GM13976 (cell line): Measurements from ENCODE around the gene RPL35A.

ENCODE experiments used
- DNase-seq: peaks from one replicate; pipeline ENCODE4 v3.0.0; 2012; ENCODE audit warnings: low spot score
- in situ Hi-C: fragments of 300-500 bp; cut with MboI; formaldehyde crosslinking; loops from one replicate; pipeline ENCODE4 v1.12.0; 2022; ENCODE audit warnings: low sequenced_read_pairs, mixed read lengths, inconsistent platforms; ENCODE audit not compliant: unreplicated experiment
- TF ChIP-seq, protein P1 (sequence below): IDR thresholded peaks from 2 replicates; pipeline ENCODE4 v1.5.1; 2012; ENCODE audit warnings: borderline replicate concordance, mild to moderate bottlenecking; ENCODE audit not compliant: insufficient read depth; ENCODE audit errors: extremely low read depth, missing control alignments, control extremely low read depth

Gene RPL35A

DNA sequence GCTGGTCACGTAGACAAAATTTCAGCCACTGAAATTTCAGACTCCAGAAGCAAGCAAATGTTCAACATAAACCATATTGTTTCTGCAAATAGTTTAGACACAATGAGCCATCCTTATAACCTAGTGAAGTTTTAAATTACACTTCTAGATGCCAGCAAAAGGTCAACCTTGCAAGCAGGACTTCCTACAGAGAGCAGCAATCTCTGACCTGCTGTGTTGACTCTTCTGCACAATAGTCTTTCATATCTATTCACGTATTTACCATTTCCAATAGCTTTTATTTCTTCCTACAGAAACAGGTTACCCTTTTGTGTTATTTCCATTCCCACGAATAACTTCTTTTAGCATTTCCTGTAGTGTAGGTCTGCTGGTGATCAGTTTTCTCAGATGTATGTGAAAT, 20.6 kb downstream of the RPL35A start:
- in situ Hi-C loops: no loop called here
- no peak for DNase-seq
- TF ChIP-seq, protein P1, sequence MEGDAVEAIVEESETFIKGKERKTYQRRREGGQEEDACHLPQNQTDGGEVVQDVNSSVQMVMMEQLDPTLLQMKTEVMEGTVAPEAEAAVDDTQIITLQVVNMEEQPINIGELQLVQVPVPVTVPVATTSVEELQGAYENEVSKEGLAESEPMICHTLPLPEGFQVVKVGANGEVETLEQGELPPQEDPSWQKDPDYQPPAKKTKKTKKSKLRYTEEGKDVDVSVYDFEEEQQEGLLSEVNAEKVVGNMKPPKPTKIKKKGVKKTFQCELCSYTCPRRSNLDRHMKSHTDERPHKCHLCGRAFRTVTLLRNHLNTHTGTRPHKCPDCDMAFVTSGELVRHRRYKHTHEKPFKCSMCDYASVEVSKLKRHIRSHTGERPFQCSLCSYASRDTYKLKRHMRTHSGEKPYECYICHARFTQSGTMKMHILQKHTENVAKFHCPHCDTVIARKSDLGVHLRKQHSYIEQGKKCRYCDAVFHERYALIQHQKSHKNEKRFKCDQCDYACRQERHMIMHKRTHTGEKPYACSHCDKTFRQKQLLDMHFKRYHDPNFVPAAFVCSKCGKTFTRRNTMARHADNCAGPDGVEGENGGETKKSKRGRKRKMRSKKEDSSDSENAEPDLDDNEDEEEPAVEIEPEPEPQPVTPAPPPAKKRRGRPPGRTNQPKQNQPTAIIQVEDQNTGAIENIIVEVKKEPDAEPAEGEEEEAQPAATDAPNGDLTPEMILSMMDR: no peak

DNA sequence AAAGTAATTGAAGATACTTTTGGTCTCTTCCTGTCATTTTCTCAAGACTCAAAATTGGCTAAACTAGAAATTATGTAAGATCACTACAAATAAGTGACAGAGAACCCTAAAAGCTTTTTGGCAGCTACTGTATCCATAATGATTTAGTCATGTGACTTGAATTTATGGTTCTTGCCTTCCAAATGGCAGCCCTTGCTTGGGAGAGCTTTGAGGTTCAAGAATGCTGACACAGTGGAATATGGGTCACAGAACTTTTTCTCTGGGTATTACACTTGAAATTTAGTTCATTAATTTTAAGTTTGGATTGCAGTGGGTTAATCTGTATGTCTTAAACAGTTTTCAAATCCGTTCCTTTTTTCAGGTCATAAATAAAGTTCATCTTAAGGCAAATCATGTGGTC, 24.0 kb downstream of the RPL35A start:
- in situ Hi-C loops: no loop called here
- DNase-seq: no peak
- TF ChIP-seq, protein P1: no peak

DNA sequence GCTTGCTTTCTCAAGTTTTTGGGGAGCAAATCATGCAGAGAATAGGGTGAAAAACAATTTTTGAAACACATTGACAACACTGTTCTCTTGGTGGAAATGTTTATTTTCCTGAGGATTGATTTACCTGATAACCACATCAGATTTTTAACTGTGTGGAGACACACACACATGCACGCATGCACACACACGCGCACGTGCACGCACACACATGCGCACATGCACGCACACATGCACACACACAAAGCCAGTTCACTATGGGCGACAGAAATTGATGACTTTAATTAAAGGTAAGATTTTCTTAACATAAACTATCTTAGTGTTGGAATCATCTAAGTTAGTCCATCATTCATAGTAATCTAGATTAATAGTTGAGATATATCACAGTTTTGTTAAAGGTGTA, 25.3 kb downstream of the RPL35A start:
- TF ChIP-seq, protein P1: no peak
- in situ Hi-C loops: no loop called here
- no peak for DNase-seq

DNA sequence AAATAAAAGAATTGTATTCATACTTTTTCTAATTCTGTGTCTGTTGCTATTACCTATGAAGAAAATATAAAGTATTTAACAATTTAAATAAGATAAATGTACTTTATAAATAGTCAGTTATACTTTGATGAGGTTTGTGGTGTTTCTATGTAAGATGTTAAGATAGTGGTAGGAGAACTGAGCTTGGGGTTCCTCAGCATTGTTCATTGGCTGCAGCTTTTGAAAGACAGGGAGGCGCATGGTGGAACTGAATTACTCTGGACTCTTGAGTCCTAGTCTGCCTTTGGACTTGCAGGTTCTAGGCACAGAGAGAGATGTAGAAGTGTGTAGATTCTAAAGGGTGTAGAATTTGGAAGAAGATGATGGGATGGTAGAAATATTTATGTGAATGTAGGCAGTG, 33.1 kb downstream of the RPL35A start:
- DNase-seq: no peak
- TF ChIP-seq, protein P1: no peak
- in situ Hi-C loops: no loop called here

DNA sequence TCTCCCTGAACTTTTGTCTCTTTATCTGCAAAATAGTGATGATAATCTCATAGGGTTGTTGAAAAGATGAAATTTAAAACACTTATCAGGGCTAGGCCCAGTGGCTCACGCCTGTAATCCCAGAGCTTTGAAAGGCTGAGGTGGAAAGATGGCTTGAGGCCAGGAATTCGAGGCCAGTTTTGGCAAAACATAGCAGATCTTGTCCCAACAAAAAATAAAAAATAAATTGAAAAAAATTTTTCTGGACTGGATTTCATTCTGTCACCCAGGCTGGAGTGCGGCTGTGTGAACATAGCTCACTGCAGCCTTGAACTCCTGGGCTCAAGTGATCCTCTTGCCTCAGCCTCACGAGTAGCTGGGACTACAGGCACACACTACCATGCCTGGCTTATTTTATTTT, 39.7 kb downstream of the RPL35A start:
- DNase-seq: no peak
- TF ChIP-seq, protein P1: no peak
- in situ Hi-C loops: no loop called here

DNA sequence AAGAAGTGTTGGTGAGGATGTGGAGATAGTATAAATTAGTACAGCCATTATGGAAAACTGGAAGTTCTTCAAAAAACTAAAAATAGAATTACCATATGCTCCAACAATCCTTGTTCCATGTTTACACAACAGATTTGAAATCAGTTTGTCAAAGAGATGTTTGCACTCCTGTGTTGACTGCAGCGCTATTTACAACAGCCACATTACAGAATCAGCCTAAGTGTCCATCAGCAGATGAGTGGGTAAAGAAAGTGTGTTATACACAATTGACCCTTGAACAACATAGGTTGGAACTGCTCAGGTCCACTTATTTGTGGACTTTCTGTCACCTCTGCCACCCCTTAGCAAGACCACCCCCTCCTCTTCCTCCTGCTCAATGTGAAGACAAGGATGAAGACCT, 44.7 kb downstream of the RPL35A start:
- DNase-seq: no peak
- in situ Hi-C loops: no loop called here
- TF ChIP-seq, protein P1: no peak

DNA sequence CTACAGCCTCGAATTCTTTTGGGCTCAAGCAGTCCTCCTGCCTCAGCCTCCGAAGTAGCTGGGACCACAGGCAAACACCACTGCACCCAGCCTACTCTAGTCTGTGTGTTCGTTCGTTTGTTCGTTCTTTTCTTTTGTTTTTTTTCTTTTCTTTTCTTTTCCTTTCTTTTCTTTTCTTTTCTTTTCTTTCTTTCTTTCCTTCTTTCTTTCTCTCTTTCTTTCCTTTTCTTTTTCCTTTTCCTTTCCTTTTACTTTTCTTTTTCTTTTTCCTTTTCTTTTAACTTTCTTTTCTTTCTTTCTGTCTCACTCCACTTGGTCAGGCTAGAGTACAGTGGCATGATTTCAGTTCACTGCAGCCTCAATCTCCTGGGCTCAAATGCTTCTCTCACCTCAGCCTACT, 46.9 kb downstream of the RPL35A start:
- DNase-seq: no peak
- in situ Hi-C loops: no loop called here
- TF ChIP-seq, protein P1: no peak
